ENCODE results near the gene ZNF362.

GRCh38 chr1:33242652-33243051 is 13.6 kb upstream of the ZNF362 start:
- TF ChIP-seq REST (IDR thresholded peaks at IDR 0.05) (no peak), HNF4A (conservative IDR thresholded peaks at IDR 0.05) (no peak), CTCF (IDR thresholded peaks at IDR 0.05; ENCODE audit: low read depth, low read length, missing input control) (no peak), GABPA (IDR thresholded peaks at IDR 0.05 in 1 of 2, conservative IDR thresholded peaks at IDR 0.05 in 1 of 2) (no peak), TAF1 (conservative IDR thresholded peaks at IDR 0.05) (no peak), FOXA2 (IDR thresholded peaks at IDR 0.05) (no peak), MAX (IDR thresholded peaks at IDR 0.05) (no peak), ZBTB33 (IDR thresholded peaks at IDR 0.05) (no peak), EGR1 (IDR thresholded peaks at IDR 0.05; ENCODE audit: low read depth in 2 of 2) (no peak), SP1 (IDR thresholded peaks at IDR 0.05) (no peak), JUND (IDR thresholded peaks at IDR 0.05) (no peak), FOXA1 (IDR thresholded peaks at IDR 0.05) (no peak), YY1 (IDR thresholded peaks at IDR 0.05) (no peak), ATF3 (IDR thresholded peaks at IDR 0.05) (no peak)

Data from liver (tissue), 3 donors.